GM23338 (cell line): Measurements from ENCODE around the gene NELL2.

Experiments
- CTCF ChIP-seq, 2 experiments: fragments of 200-600 bp in 1 of 2; sonication (generic) in 1 of 2; conservative IDR thresholded peaks; 2 replicates each; pipeline versions ENCODE4 v1.5.1 to v1.6.1; 2016 to 2017; ENCODE audit warnings: antibody characterized with exemption in 2 of 2, low read depth in 2 of 2, mild to moderate bottlenecking in 2 of 2, moderate library complexity in 1 of 2
- EZH2 ChIP-seq: fragments of 200-600 bp; sonication (generic); IDR thresholded peaks from one replicate; pipeline ENCODE4 v1.8.0; 2017; ENCODE audit warnings: antibody characterized with exemption, mild to moderate bottlenecking, low read depth; ENCODE audit not compliant: unreplicated experiment
- JUNB ChIP-seq: IDR thresholded peaks from one replicate; pipeline ENCODE4 v1.6.1; 2016; ENCODE audit warnings: antibody characterized with exemption; ENCODE audit not compliant: unreplicated experiment
- POLR2AphosphoS5 ChIP-seq: IDR thresholded peaks from 2 replicates; pipeline ENCODE4 v1.6.1; 2016; ENCODE audit warnings: antibody characterized with exemption, low read depth

DNA sequence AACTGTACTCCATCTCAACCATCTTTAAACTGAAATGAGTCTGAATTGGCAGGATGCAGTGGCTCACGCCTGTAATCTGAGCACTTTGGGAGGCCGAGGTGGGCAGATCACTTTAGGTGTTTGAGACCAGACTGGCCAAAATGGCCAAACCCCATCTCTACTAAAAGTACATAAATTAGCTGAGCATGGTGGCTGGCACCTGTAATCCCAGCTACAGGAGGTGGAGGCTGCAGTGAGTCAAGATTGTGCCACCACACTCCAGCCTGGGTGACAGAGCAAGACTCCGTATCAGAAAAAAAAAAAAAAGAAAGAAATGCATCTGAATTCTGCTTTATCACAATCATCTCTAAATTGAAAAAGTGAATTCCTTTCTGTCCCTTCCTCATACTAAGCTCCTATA, 110.3 kb downstream of the NELL2 start:
- no peak for TF ChIP-seq CTCF (conservative IDR thresholded peaks at IDR 0.05; ENCODE audit: low read depth in 2 of 2)
- no peak for TF ChIP-seq POLR2AphosphoS5
- TF ChIP-seq EZH2, result no peak
- no peak for TF ChIP-seq JUNB
